ENCODE data around the gene FGR. TPM values are rescaled to one million over a fixed set of nuclear protein-coding genes. Genes with fewer than 3 reads are reported as not detected.
A peak's percentile ranks its signal among the peaks of the same experiment; 100 is the strongest.
"Not testable (repeated sequence)": the region's sequence is repeated elsewhere in the genome, so short reads cannot be mapped to it uniquely, and the experiment has no call there.

Gene FGR
- total RNA-seq, 5 donors from 2014 or later (not counting 1 experiment from before 2014, with no cell fraction given), result 3.2 to 37.3 (median 5.7) TPM

GRCh38 chr1:27624467-27625178 lies 10.4 kb downstream of the FGR start:
- WGBS (ENCODE audit: insufficient coverage), result 58% methylated on average over 3 of the region's 7 CpGs
- DNase-seq, result no peak
- no peaks in the 10 kb centered on the region for H3K9me3 ChIP-seq
- H3K4me3 Mint-ChIP-seq, result no peak overlapping the region
- H3K4me3 ChIP-seq (ENCODE audit: control insufficient read depth in 1 of 2, extremely low read depth in 1 of 2, low read length in 1 of 2), result peak overlapping the region in 1 of 2 donors; percentile 50
- H3K4me1 Mint-ChIP-seq, result peaks cover 20 to 31% (median 27%) of the 10 kb centered on the region in 3 donors
- no peaks in the 10 kb centered on the region for H3K36me3 Mint-ChIP-seq
- H3K4me1 ChIP-seq (ENCODE audit: control insufficient read depth in 1 of 2, extremely low read depth in 1 of 2, insufficient read depth in 2 of 2, low read length in 2 of 2), result peaks cover 26 to 81% of the 10 kb centered on the region in 2 experiments
- ChIA-PET CTCF (interaction anchor here in 1 of 2 donors (1.0 kb wide), 1 partner anchor 38 kb away, joined by 3 read pairs; no protein-coding TSS in a partner anchor), POLR2A (no interaction called here)
- no peaks in the 10 kb centered on the region for H3K27me3 ChIP-seq (replicated peaks in 1 of 2; ENCODE audit: control insufficient read depth in 2 of 2, extremely low read depth in 1 of 2, insufficient read depth in 2 of 2, low read length in 1 of 2)
- H3K27ac Mint-ChIP-seq, result no peak overlapping the region
- no peaks in the 10 kb centered on the region for H3K9me3 Mint-ChIP-seq
- H3K27ac ChIP-seq (ENCODE audit: low read length), result peak overlapping the region; percentile 48
- H3K36me3 ChIP-seq (ENCODE audit: control insufficient read depth in 2 of 2, extremely low read depth in 1 of 2, insufficient read depth in 1 of 2, low read length in 1 of 2), result peaks cover 0 to 4% of the 10 kb centered on the region in 2 donors
- H3K27me3 Mint-ChIP-seq, result no peaks in the 10 kb centered on the region
- ATAC-seq (replicated peaks in 1 of 4), result peak in 1 of 4 experiments; percentile 27

DNA sequence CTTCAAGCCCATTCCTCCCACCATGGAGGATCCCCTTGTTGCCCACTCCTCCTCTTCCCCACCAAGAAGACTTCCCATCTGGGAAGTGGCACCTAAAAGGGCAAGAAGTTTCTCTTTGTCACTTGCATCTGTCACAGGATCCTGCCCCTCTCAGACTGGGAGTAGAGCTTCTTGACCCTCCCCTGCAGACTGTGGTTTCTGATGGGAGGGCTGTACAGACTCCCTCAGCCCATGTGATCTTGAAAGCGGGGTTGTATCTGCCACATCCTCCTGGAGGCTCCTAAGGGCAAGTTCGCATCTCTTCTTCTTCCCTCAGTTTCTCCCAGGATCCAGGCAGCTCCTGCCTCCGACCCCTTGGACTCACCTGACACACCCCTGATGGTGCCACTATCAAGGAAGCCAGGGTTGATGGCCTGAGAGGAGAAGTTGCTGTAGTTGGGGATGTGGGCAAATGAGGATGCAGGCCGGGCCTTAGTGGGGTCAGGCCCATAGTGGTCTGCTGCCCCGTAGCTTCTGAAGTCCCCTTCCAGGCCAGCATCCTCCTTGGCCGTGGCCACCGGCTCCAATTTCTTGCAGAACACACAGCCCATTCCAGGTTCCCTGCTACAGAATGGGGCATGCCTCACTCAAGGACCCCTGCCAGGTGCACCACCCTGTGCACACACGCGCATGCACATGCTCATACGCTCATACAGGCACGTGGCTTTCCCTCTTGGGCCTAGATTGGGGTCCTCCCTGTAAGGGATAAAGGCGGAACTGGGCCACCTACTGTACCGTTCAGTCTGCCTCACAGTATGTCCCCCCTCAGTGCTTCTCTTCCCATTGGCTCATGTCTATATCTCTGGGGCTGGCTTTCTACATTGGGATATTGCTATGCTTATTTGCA lies 11.4 kb downstream of the FGR start:
- Histone ChIP-seq H3K9me3 (no peaks in the 10 kb centered on the region), H3K4me3 (ENCODE audit: control insufficient read depth in 1 of 2, extremely low read depth in 1 of 2, low read length in 1 of 2) (no peak overlapping the region), H3K27ac (ENCODE audit: low read length) (no peak overlapping the region), H3K36me3 (ENCODE audit: control insufficient read depth in 2 of 2, extremely low read depth in 1 of 2, insufficient read depth in 1 of 2, low read length in 1 of 2) (peaks cover 0 to 4% of the 10 kb centered on the region in 2 donors), H3K4me1 (ENCODE audit: control insufficient read depth in 1 of 2, extremely low read depth in 1 of 2, insufficient read depth in 2 of 2, low read length in 2 of 2) (peaks cover 26 to 84% of the 10 kb centered on the region in 2 experiments), H3K27me3 (replicated peaks in 1 of 2; ENCODE audit: control insufficient read depth in 2 of 2, extremely low read depth in 1 of 2, insufficient read depth in 2 of 2, low read length in 1 of 2) (no peaks in the 10 kb centered on the region)
- ChIA-PET CTCF (no interaction called here), POLR2A (interaction anchor here in 1 of 2 donors (0.6 kb wide), 1 partner anchor 8 kb away, joined by 3 read pairs; no protein-coding TSS in a partner anchor)
- Mint-ChIP-seq H3K4me3 (peak overlapping the region in 1 of 3 donors; percentile 27), H3K36me3 (no peaks in the 10 kb centered on the region), H3K4me1 (peaks cover 20 to 29% (median 26%) of the 10 kb centered on the region in 3 donors), H3K9me3 (no peaks in the 10 kb centered on the region), H3K27ac (peak overlapping the region in 1 of 2 donors; percentile 80), H3K27me3 (no peaks in the 10 kb centered on the region)
- DNase-seq, result peak in 1 of 35 experiments; percentile 43
- ATAC-seq (replicated peaks in 1 of 4), result peak in 3 of 4 experiments; percentile 44 to 57 (median 51)
- WGBS (ENCODE audit: insufficient coverage), result 88% methylated on average over 4 of the region's 13 CpGs

DNA sequence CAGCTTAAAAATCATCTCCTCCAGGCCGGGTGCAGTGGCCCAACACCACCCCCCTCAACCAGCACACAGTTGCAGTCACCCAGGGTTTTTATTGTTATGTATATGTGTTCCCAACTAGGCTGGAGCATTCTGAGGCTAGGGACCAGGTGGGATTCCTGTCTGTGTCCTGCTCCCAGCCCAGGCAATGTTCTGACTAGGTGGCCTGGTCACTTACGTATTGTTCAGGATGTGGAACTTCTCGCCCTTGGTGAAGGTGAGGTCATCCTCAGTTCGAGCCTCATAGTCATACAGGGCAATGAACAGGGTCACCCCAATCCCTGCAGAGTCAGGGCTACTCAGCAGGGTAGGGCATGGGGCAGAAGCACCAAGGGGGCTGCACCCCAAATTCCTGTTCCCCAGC lies 12.2 kb downstream of the FGR start:
- Mint-ChIP-seq H3K36me3 (no peaks in the 10 kb centered on the region), H3K4me1 (peaks cover 24 to 35% (median 32%) of the 10 kb centered on the region in 3 donors), H3K27ac (peak overlapping the region; percentile 34 to 80), H3K4me3 (peak overlapping the region in 1 of 3 donors; percentile 27), H3K9me3 (no peaks in the 10 kb centered on the region), H3K27me3 (no peaks in the 10 kb centered on the region)
- Histone ChIP-seq H3K36me3 (ENCODE audit: control insufficient read depth in 2 of 2, extremely low read depth in 1 of 2, insufficient read depth in 1 of 2, low read length in 1 of 2) (peaks cover 0 to 4% of the 10 kb centered on the region in 2 donors), H3K27ac (ENCODE audit: low read length) (no peak overlapping the region), H3K4me1 (ENCODE audit: control insufficient read depth in 1 of 2, extremely low read depth in 1 of 2, insufficient read depth in 2 of 2, low read length in 2 of 2) (peaks cover 32 to 84% of the 10 kb centered on the region in 2 experiments), H3K4me3 (ENCODE audit: control insufficient read depth in 1 of 2, extremely low read depth in 1 of 2, low read length in 1 of 2) (no peak overlapping the region), H3K9me3 (no peaks in the 10 kb centered on the region), H3K27me3 (replicated peaks in 1 of 2; ENCODE audit: control insufficient read depth in 2 of 2, extremely low read depth in 1 of 2, insufficient read depth in 2 of 2, low read length in 1 of 2) (no peaks in the 10 kb centered on the region)
- DNase-seq (no peak), ATAC-seq (replicated peaks in 1 of 4) (no peak)
- ChIA-PET CTCF (no interaction called here), POLR2A (no interaction called here)
- WGBS (ENCODE audit: insufficient coverage), result 67% methylated on average over 3 of the region's 4 CpGs

GRCh38 chr1:27621051-27621920 lies 13.7 kb downstream of the FGR start:
- CTCF ChIA-PET, result interaction anchor here (0.7 to 1.1 kb wide), 3 partner anchors 10 to 466 kb away, joined by 3 to 9 read pairs (median 6); no protein-coding TSS in a partner anchor
- peaks cover 3 to 12% of the 10 kb centered on the region in 2 donors for H3K36me3 ChIP-seq (ENCODE audit: control insufficient read depth in 2 of 2, extremely low read depth in 1 of 2, insufficient read depth in 1 of 2, low read length in 1 of 2)
- POLR2A ChIA-PET, result interaction anchor here (0.6 to 0.7 kb wide), 3 partner anchors 158 to 592 kb away, joined by 4 to 19 read pairs (median 5); no protein-coding TSS in a partner anchor
- no peaks in the 10 kb centered on the region for H3K27me3 ChIP-seq (replicated peaks in 1 of 2; ENCODE audit: control insufficient read depth in 2 of 2, extremely low read depth in 1 of 2, insufficient read depth in 2 of 2, low read length in 1 of 2)
- H3K27ac ChIP-seq (ENCODE audit: low read length), result no peak overlapping the region
- H3K27ac Mint-ChIP-seq, result peak overlapping the region in 1 of 2 donors; percentile 23
- ATAC-seq (replicated peaks in 1 of 4) (no peak), DNase-seq (no peak)
- no peaks in the 10 kb centered on the region for H3K36me3 Mint-ChIP-seq
- no peaks in the 10 kb centered on the region for H3K9me3 ChIP-seq
- H3K4me3 Mint-ChIP-seq, result no peak overlapping the region
- no peaks in the 10 kb centered on the region for H3K9me3 Mint-ChIP-seq
- H3K27me3 Mint-ChIP-seq, result no peaks in the 10 kb centered on the region
- peaks cover 46 to 84% of the 10 kb centered on the region in 2 experiments for H3K4me1 ChIP-seq (ENCODE audit: control insufficient read depth in 1 of 2, extremely low read depth in 1 of 2, insufficient read depth in 2 of 2, low read length in 2 of 2)
- WGBS (ENCODE audit: insufficient coverage), result 82% methylated on average over 5 of the region's 7 CpGs
- H3K4me3 ChIP-seq (ENCODE audit: control insufficient read depth in 1 of 2, extremely low read depth in 1 of 2, low read length in 1 of 2), result no peak overlapping the region
- peaks cover 40 to 44% (median 42%) of the 10 kb centered on the region in 3 donors for H3K4me1 Mint-ChIP-seq

- CTCF ChIA-PET, result interaction anchor here in 1 of 2 donors (0.9 to 1.0 kb wide), 2 partner anchors 43 to 340 kb away, joined by 3 read pairs; no protein-coding TSS in a partner anchor
- H3K36me3 Mint-ChIP-seq; H3K4me3 ChIP-seq (ENCODE audit: control insufficient read depth in 1 of 2, extremely low read depth in 1 of 2, low read length in 1 of 2); H3K27me3 Mint-ChIP-seq; H3K27me3 ChIP-seq (replicated peaks in 1 of 2; ENCODE audit: control insufficient read depth in 2 of 2, extremely low read depth in 1 of 2, insufficient read depth in 2 of 2, low read length in 1 of 2); H3K9me3 Mint-ChIP-seq; H3K9me3 ChIP-seq; ATAC-seq (replicated peaks in 1 of 4); DNase-seq; H3K27ac ChIP-seq (ENCODE audit: low read length): not testable (repeated sequence)
- Mint-ChIP-seq H3K27ac (peak overlapping the region; percentile 67 to 87), H3K4me3 (peak overlapping the region in 1 of 3 donors; percentile 37), H3K4me1 (peaks cover 48 to 52% (median 52%) of the 10 kb centered on the region in 3 donors)
- peaks cover 44 to 86% of the 10 kb centered on the region in 2 experiments for H3K4me1 ChIP-seq (ENCODE audit: control insufficient read depth in 1 of 2, extremely low read depth in 1 of 2, insufficient read depth in 2 of 2, low read length in 2 of 2)
- POLR2A ChIA-PET, result interaction anchor here in 1 of 2 donors (0.7 kb wide), 1 partner anchor 19 kb away, joined by 3 read pairs; no protein-coding TSS in a partner anchor
- WGBS (ENCODE audit: insufficient coverage), result 100% methylated on average over 5 of the region's 7 CpGs
- peaks cover 3 to 20% of the 10 kb centered on the region in 2 donors for H3K36me3 ChIP-seq (ENCODE audit: control insufficient read depth in 2 of 2, extremely low read depth in 1 of 2, insufficient read depth in 1 of 2, low read length in 1 of 2)
Measured at GRCh38 chr1:27619782-27620438, 15.1 kb downstream of the FGR start.

Data from T-cell (primary cell).